Loucy (cell line): ENCODE results near the gene RNF113B.

Experiments used
- CTCF ChIP-seq: fragments of 200-600 bp; sonication (generic); conservative IDR thresholded peaks from 2 replicates; pipeline ENCODE4 v1.5.1; 2014; ENCODE audit warnings: mild to moderate bottlenecking, antibody characterized with exemption, low read length
- EZH2phosphoT487 ChIP-seq: fragments of 200-600 bp; IDR thresholded peaks from 2 replicates; pipeline ENCODE4 v1.6.1; 2018; ENCODE audit warnings: antibody characterized with exemption, mild to moderate bottlenecking, moderate library complexity, borderline replicate concordance

GRCh38 chr13:98176777-98177608, at the start of gene RNF113B:
- TF ChIP-seq CTCF (no peak), EZH2phosphoT487 (no peak)
